Uterus (tissue), 2 donors: ENCODE results near the gene KCNH3.

Experiments
- CTCF ChIP-seq, 4 experiments: fragments of 200-600 bp in 2 of 4; fragments of 450-650 bp in 2 of 4; sonication (generic) in 2 of 4; IDR thresholded peaks; one replicate each; pipeline ENCODE4 v1.5.1; 2016 to 2019; ENCODE audit warnings: antibody characterized with exemption in 4 of 4, mild to moderate bottlenecking in 2 of 4, moderate library complexity in 1 of 4
- POLR2A ChIP-seq, 2 donors: fragments of 450-650 bp; IDR thresholded peaks; one replicate each; pipeline ENCODE4 v1.6.1; 2016; ENCODE audit warnings: antibody characterized with exemption in 2 of 2, mild to moderate bottlenecking in 1 of 2, moderate library complexity in 1 of 2

- TF ChIP-seq POLR2A (IDR thresholded peaks at IDR 0.05) = no peak
- no peak for TF ChIP-seq CTCF (IDR thresholded peaks at IDR 0.05)
Observed at GRCh38 chr12:49541911-49542505, 3.2 kb downstream of the KCNH3 start.
